Measurements from ENCODE around the gene FGD3.

FGD3 gene

DNA sequence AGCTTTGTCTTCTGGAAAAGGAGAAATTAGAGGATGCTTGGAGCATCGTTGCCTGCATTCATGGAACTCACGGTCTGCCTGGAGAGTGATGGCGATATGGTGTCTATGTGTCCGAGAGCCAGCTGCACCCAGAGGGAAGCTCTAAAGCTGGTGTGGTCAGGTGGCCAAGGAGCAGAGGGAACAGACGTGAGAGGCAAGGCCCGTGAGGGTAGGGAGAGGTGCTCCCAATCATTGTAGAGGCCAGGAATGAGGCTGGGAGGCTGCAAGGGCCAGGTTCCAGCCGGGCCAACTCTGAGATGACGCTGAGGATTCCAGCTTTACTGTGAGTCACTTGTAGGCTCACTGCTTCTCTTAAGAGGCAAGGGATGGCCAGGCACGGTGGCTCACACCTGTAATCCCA, 7.6 kb downstream of the FGD3 start:
- DNase-seq: no peak

DNA sequence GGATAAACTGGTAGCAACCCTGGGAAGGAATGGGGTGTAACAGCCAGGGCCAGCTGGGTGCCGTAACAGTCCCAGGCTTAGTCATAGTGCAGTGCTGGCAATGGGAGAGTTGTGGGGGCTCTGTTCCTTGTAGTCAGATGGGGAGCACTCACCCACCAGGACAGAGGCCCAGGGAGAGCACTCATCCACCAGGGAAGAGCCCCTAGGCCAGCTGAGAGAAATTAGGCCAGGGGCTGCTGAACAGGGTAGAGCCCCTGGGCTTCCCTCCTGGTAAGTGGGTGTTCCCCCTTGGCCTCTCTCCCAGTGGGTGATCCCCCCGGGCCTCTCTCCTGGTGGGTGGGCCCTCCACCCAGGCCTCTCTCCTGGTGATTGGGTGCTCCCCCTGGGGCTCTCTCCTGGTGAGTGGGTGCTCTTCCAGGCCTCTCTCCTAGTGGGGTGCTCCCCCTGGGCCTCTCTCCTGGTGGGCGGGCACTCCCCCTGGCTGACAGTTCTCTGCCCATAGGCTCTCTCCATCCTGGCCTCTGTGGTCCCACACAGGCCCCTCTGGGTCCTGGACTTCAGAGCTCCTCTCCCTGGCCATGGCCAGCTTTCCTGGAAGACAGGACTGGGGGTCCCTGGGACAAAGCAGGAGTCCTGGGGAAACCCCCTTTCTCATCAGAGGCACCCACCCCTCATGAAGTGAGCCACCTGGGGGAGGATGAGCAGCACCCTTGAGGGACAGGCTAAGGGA, 13.4 kb downstream of the FGD3 start:
- no peak for DNase-seq

DNA sequence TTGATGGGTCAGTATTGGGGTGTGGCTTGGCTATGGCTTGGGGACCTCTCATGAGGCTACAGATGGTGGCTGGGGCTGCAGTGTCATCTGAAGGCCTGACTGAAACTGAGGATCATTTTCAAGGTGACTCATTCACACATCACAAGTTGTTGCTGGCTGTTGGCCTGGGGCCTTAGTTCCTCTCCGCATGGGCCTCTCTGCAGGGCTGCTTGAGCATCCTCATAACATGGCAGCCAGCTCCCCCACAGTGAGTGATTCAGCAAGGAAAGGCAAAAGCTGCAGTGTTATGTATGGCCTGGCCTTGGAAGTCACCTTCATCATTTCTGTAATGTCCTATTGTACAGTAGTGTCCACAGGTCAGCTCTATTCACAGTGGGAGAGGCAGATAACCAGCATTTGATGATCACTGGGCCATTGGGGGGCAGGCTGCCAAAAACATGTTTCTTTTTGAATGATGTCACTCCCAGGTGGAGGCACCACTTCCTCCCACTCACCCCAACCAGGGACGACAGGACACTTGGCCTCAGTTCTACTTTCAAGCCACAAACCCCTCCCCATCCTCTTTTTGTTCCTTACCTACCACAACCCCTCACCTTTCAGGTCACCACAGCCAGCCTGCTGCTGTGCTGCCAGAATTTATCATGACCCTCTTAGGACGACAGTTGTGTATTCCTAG, 14.4 kb downstream of the FGD3 start:
- no peak for DNase-seq

DNA sequence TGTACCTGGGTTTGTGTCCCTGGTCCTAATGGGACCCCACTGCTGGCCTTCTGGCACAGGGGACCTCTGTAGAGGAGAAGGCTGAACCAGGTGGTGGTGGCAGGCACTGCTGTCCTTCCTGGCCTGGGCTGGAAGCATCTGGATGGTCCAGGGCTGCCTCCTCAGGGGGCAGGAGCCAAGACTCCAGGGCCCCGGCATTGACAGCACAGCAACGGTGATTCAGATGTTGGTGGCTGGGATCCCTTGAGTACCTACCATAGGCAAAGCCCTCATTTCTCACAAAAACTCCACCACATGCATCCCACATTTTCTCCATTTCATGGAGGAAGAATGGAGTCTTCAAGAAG, 15.0 kb downstream of the FGD3 start:
- no peak for DNase-seq

DNA sequence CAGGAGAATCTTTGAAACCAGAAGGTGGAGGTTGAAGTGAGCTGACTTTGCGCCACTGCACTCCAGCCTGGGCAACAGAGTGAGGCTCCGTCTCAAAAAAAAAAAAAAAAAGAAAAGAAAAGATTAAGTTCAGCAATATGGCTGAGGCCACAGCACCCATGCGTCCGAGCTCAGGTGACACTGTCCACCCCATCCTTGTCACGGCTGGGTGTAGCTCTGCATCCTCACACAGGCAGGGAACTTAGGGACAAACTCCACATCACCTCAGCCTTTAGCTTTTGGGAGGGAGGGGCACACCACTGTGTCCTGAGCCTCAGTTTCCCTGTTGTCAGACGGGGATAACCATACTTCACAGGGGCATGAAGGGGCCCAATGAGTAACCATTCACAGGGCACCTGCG, 15.5 kb downstream of the FGD3 start:
- DNase-seq: no peak

DNA sequence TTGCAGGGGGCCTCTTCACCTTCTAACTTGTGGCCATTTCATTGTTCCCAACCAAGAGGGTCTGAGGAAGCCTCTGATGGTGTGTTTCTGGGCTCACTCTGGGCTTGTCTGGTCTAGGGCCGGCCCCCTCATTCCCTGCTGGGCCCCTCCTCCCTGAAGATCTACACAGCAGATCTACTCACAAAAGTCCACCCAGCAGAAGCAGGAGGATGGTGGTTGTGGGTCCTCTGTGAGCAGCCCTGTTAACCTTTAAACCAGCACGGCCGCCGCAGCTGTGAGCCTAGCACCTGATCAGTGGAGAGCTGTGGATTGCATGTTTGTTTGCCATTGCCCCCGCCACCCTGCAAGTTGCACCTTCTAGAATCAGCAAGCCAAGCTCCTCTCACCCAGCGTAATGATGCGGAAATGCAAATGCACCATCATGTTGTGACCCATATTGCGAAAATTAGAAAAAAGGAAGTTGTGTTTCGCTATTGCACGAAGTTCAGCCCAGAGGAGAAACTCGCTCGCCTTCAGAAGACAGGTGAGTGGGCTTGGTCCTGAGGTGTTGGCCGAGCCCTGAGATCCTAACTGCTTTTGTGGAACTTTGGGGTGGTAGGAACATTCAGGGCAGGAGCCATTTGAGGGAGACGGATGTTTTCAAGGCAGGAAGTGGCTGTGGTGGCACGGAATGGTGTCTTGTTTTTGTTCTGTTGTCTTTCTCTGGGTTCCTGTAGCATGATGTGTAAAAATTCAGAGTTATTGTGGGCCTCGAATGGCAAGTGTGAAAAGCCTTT, 16.7 kb downstream of the FGD3 start:
- peak; percentile 60 for DNase-seq

DNA sequence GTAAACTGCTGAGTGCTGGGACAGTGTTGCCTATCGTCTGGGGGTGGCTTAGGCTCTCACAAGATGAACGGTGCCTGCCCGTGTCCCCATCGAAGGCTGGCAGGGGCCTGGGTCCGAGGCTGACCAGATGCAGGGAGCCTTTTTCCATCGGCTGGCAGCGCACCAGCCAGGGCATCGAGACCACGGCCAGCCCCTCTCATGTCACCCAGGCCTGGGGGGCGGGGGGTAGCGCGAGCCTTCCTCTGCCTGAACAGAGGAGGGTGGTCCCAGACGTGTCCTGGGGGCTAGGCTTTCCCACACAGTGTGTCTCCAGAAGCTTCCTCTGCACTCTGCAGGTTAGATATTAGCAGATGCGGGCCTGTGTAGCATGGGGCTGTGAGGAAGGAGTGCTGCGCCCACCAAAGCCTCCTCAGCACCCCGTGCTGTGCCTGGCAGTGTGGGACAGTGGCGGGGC, 17.3 kb downstream of the FGD3 start:
- DNase-seq: no peak

DNA sequence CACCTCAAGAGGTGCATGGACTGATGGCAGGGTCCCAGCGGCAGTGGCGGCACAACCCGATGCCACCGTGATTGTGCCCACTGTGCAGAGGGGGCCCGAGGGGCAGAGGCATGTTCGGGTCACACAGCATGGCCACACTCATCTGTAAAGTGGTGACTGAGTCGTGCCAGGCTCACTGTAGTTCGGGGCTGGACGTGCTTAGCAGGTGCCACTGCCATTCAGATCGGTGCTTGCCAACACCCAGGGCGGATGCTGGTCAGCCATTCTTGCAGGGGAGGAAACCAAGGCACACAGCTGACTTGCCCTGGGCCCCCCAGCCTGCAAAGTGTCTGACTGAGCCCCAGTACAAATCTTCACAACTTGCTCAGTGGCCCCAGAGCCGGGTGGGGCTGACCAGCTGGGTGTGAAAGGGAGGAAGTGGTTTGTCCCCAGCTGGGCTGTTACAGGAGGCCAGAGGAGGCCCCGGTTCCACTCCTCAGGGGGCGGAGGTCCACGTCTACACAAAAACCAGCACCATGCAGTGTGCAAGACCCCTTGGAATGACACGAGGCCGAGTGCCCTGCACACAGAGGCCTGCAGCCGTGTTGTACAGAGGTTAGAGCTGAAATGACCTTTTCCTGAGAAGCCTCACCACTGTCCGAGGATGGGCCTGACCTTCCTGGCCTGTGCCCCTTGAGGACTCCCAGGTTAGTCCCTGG, 17.9 kb downstream of the FGD3 start:
- DNase-seq: no peak

DNA sequence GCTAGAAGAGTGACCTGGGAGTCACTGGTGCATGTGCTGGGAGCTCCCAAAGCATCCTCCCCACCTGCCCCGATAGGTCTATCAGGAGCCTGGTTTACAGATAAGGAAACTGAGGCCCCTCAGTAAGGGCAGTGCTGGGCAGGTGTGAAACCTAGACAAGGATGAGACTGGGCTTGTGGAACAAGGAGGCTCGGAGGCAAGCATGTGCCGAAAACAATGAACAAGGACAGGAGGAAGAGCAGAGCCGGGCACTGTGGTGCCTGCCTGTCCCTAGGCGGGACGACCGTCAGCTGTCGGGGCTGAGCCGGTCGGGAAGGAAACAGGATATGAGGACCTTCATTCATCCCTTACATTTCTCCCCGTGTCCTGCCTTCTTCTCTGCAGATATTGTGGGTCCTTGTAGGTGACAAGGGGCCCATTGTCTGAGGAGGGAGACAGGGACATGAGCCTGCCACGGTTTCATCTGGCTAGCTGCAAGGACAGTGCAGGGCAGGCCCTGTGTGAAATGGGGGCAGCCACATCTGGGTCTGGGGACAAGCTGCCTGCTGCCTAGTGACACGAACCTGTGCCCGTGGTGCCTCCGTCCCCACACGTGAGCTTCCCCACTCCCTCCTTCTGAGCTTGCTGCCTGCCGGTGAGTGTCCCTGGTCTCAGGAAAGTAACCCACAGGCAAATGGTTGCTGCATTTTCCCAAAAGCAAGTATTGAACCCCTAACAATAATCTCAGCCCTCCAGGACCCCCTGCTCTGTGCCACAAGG, 18.6 kb downstream of the FGD3 start:
- DNase-seq: no peak

DNA sequence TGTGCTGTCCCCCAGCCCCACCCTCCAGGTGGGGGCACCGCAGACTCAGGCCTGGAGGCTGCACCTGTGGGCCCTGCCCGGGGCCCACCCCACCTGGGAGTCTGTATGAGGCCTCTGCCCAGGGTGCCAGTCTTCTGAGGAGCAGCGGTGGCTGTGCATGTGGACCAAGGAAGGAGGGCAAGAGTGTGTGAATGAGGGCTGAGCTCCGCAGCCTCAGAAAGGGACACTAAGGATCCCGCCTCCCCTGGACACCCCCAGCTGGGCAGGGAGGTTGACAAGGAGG, 19.1 kb downstream of the FGD3 start:
- DNase-seq: no peak

DNA sequence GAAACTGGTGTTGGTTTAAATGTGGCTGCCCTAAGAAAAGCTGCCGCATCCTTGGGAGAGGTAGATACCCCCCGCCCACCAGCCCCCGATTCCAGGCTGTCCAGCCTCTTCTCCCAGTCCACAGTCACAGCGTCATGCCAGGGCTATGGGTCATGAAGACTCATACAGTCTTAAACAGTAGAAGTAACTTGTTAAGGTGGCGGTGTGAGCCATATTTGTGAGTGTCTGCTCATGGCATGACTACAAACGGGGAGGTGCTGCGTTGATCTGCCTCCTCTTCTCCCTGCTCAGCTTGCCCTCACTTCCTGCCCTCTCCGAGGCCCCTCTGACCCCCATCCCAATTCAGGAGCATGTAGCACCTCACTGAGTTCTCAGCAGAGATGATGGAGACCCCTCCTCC, 20.8 kb downstream of the FGD3 start:
- DNase-seq: no peak

DNA sequence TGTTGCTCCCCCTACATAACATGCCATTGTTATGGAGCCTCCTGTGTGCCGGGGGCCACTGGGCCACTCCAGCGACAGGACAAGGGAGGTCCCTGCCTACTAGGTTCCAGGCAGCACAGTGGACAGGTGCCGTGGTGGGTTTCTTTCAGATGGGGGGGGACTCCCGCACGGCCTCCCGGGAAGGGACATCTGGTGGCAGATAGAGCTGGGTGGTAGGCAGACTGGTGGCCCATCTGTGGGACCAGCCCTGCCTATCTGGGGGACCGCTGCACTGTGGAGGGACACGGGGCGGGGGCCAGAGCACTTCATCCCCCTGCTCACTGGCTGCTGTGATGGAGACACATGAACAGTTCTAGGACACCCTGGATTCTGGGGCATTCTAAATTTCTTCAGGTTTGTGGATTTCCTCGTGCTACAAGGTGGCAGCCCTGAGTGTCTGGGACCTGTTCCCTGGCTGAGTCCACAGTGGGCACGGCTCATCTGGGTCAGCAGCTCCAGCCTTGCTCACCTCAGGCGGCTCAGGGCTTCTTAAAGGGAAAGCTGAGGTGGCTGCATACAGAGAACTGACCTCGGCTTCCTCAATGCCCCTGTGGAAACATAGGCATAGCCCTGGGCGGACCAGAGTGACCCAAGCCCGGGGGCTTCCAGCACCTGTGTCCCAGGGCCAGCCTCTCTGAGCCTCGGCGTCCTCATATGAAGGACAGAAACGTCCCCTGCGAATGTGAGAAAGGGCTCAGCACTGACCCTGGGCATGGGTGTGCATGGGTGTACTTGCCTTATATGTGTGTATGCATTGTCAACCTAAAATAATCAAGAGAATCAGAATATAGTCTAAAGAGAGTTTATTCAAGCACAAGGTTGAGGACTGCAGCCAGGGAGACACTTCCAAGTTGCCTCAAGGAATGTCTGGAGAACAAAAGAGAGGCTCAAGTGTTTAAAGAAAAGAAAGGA, 22.5 kb downstream of the FGD3 start:
- DNase-seq: no peak

DNA sequence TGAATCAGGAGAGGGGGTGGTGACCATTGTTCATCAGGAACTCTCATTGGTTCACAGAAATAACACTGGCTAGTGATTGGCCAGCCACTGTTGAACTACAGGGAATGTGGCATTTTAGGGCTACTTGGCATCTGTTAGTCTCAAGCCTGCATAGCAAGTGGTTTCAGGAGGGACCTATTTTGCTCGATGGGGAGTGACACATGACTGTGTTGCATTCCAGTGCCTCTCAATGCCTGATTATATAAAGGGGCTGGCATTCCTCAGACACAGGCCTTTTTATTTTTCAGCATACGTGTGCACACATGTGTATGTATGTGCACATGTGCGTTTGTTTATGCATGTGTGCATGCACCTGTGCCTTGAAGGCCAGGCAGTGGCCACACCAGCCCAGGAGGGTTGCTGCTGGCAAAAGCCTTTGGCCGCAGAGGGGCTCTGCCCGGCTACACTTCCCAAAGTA, 23.2 kb downstream of the FGD3 start:
- no peak for DNase-seq

DNA sequence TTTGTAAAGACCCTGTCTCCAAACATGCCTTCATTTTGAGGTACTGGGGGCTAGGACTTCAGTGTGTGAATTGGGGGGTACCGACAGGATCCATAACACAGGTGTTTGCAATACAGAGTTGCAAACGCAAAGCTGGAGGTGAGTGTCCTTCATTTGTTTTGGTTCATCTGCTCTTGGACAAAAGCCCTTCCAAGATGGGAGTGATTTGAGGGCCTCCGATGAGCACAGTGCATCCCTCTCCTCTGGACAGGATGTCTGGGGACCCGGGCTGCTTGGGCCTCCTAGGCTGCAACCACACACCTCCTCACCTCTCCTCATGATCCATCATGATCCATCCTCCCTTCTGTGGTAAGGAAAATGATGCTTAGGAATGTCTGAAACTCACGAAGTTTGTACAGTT, 23.8 kb downstream of the FGD3 start:
- no peak for DNase-seq

DNA sequence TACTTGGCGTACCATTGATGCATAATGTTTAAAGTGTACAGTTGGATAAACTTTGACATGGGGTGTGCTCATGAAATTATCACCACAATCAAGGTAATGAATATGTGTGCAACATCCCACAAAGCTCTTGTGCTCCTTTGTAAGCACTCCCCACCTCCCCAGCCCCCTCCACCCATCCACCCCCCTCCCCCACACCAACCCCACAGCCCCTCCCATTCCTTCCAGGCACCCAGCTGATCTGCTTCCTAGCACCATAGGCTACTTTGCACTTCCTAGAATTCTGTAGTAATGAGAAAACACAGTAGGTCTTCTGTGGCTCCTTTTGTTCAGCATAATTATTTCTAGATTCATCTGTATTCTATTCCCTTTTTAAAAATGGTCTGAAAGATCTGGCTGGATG, 24.5 kb downstream of the FGD3 start:
- no peak for DNase-seq

DNA sequence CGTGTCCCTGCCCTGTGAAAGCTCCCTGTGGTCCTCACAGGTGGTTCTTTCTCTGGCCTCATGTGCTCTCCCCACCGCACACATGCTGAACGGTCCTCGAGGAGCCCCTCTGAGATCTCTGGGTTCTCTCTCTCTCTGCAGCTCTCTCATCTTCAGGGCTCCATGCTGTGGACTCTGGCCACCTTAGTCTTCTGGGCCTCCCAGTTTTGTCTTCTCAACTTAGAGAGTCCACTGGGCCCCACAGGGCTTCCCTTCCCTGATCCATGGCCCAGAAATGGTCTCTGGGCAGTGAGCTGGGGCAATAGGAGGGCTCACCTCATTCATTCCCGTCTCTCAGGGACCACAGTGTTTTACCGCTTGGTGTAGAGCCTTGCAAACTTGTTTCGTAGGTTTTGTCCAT, 26.4 kb downstream of the FGD3 start:
- DNase-seq: no peak

DNA sequence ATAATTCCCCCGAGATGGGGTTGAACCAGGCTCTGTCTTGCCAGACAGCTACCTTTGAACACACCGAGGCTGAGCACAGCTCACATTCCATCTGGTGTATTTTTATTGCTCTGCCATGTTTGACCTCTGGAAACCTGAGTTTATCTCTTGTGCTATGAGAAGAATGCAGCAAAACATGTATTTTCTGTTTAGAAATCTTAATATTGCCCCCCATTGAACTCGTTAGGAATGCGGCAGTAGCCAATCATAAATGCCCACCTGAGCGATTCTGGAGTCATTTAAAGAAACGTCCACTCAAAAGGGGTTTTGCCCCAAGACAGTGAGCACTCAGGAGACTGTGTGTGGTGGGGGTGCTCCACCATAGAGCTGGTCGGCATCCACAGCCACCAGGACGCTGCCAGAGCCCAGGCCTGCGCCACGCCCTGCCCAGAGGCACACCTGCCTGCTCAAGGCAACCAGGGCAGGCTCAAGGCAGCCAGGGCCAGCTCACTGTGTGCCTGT, 26.9 kb downstream of the FGD3 start:
- no peak for DNase-seq

DNA sequence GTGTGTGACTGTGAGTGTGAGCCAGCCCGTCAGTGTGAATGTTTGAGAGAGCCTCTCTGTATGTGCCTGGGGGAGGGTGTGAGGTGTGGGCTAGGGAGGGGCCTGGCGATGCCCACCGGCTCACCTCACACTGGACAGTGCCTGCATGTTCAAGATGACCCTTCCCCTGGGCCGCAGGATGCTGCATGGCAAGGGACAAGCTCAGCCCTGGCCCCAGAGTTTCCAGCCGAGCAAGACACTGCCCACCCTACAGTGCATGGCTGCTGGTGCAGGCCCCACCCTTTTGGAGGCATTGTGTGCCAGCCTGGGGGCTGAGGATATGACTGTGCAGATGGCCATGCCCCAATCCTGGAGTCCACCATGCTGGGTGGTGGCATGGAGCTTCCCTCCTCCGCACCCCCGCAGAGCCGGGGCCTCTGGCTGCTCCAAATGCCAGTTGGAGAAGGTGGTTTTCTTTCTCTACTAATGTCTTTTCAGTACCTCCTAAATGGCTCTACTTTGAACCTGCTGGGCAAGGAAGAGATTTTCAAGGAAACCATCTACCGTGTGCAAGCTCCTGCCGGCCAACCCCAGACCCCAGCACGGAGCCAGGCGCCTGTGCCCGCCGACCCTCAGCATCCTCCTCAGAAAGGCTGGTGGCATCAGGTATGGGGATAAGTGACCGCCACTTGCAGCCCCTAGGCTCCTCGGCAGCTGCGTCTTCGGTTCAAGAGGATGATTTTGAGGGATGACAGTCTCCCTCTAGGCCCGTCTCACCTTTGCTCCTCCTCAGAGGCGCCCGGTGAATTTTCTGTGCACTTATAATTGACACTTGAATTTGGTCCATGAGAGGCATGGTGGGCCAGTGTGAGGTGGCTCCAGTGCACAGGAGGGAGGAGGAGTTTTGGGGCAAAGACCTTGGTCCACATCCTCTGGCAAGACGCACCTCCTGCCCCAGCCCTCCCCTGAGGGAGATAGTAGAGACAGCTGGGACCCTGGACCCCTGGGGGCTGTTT, 27.7 kb downstream of the FGD3 start:
- no peak for DNase-seq

DNA sequence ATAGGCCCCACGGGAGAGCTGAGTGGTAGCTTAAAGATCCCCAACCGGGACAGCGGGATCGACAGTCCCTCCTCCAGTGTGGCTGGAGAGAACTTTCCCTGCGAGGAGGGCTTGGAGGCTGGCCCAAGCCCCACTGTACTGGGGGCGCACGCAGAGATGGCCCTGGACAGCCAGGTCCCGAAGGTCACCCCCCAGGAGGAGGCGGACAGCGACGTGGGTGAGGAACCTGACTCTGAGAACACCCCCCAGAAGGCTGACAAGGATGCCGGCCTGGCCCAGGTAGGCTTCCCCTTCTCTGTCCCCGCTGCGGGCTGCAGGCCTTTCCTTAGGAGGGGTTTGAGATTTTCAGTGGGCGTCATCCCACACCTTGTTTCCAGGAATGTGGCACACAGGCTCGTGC, 29.1 kb downstream of the FGD3 start:
- DNase-seq: no peak

DNA sequence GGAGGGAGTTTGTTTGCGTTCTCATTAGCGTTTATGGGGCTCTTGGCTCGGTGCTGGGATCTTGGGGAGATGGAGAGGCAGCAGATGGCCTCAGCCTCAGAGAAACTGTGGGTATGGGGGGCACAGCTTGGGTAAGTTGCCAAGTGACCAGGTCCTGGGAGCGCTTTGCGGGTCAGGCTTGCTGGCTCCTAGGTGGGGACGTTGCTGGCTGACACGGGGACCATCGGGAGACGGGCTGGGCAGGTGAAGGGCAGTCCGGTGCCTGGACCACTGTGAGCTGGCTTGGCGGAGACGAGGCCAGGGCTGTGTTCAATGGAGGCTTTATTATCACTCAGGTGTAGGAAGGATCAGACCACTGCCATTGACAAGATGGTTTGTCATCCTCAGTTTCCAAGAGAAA, 30.0 kb downstream of the FGD3 start:
- no peak for DNase-seq
